22Rv1 (cell line): ENCODE results near the gene COPZ2.

Experiments used
- ZFX ChIP-seq: fragments of 450-650 bp; IDR thresholded peaks from 2 replicates; pipeline ENCODE4 v1.6.1; 2017; ENCODE audit warnings: antibody characterized with exemption, borderline replicate concordance
- TF ChIP-seq, protein P1 (sequence below): fragments of 450-650 bp; IDR thresholded peaks from 2 replicates; pipeline ENCODE4 v1.5.1; 2017; ENCODE audit warnings: mild to moderate bottlenecking

DNA sequence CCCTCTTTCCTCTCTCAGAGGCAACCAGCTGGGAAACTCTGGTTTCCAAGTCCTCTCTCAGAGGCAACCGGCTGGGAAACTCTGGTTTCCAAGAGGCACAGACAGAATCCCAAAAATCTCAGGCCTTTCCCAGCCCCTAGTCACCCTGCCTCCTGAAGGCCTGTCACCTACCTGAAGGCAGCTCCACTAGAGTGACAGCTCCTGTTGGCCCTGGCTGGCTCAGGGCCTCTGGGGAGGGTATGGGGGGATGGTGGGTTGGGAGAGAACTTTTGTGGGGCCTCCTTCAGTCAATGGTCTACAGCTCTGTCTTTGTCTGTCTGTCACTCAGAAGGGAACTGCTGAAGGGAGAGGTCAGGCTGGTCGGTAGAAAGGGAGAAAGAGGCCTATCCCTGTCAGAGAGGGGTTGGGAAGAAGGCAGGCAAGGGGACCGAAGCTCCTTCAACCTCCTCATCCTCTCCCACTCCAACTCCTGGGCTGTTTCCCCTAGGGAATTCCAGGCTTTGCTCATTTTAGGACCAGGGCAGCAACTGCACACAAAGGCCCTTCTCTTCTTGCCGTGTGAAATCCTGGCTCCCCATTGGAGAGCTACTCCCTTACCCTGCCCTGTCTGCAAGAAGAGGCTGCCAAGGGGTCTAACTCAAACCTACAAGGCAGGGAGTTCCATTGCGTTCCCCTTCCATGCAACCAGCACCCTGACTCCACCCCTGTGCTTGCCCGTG, 23.6 kb downstream of the COPZ2 start:
- TF ChIP-seq, protein P1, sequence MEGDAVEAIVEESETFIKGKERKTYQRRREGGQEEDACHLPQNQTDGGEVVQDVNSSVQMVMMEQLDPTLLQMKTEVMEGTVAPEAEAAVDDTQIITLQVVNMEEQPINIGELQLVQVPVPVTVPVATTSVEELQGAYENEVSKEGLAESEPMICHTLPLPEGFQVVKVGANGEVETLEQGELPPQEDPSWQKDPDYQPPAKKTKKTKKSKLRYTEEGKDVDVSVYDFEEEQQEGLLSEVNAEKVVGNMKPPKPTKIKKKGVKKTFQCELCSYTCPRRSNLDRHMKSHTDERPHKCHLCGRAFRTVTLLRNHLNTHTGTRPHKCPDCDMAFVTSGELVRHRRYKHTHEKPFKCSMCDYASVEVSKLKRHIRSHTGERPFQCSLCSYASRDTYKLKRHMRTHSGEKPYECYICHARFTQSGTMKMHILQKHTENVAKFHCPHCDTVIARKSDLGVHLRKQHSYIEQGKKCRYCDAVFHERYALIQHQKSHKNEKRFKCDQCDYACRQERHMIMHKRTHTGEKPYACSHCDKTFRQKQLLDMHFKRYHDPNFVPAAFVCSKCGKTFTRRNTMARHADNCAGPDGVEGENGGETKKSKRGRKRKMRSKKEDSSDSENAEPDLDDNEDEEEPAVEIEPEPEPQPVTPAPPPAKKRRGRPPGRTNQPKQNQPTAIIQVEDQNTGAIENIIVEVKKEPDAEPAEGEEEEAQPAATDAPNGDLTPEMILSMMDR = no peak
- TF ChIP-seq ZFX = no peak
